ENCODE results near the gene NCOA5.

Gene NCOA5

DNA sequence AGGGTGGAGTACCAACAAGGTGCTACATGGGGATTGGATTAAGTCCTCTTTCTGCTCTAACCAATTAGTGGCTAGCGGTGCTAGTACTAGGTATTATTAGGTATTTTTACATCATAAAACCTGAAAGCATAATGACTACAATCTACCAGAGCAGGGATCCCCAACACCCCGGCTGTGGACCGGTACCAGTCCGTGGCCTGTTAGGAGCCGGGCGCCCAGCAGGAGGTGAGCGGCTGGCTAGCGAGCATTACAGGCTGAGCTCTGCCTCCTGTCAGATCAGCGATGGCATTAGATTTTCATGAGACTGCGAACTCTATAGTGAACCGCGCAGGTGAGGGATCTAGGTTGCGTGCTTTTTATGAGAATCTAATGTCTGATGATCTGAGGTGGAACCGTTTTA is 19.2 kb upstream of the NCOA5 start:
- TF ChIP-seq, protein P1, sequence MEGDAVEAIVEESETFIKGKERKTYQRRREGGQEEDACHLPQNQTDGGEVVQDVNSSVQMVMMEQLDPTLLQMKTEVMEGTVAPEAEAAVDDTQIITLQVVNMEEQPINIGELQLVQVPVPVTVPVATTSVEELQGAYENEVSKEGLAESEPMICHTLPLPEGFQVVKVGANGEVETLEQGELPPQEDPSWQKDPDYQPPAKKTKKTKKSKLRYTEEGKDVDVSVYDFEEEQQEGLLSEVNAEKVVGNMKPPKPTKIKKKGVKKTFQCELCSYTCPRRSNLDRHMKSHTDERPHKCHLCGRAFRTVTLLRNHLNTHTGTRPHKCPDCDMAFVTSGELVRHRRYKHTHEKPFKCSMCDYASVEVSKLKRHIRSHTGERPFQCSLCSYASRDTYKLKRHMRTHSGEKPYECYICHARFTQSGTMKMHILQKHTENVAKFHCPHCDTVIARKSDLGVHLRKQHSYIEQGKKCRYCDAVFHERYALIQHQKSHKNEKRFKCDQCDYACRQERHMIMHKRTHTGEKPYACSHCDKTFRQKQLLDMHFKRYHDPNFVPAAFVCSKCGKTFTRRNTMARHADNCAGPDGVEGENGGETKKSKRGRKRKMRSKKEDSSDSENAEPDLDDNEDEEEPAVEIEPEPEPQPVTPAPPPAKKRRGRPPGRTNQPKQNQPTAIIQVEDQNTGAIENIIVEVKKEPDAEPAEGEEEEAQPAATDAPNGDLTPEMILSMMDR (IDR thresholded peaks at IDR 0.05) = no peak

DNA sequence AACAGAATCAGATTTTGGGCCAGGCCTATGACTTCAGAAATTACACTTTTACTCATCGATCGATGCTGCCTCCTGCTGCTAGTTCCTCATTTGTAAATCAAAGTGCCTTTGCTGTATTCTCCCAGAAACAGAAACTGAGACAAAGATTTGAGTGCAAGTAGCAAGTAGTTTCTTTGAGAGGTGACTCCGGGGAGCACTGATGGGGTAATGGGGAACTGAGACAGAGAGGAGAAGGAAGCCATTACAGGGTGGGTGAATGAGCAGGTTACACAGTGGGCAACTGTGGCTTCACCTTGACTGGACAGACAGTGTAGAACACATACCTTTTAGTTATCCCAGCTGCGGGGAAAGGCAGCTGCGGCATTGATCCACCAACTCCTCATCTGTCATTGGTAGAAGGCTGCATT is 18.7 kb upstream of the NCOA5 start:
- TF ChIP-seq, protein P1 (IDR thresholded peaks at IDR 0.05) = no peak

DNA sequence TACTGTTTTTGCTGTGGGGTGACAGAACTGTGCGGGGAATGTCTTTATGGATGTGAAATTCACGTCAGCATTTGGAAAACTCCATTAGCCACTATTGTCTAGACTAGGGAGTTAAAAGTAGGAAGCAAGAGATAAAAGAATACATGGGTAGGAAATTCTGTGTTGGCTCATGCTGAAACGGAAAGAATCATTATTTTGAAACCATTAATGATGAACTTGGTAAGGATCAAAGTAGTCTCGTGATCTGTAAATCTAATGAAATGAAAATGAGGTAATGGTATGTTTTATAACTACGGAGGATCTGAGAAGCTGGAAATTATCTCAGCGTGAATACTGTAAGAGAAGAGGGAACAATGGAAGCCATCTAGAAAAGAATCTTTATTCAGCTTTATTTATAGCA is 17.3 kb upstream of the NCOA5 start:
- TF ChIP-seq, protein P1 (IDR thresholded peaks at IDR 0.05) = no peak

- TF ChIP-seq, protein P1 (IDR thresholded peaks at IDR 0.05) = no peak
Measured at GRCh38 chr20:46104262-46104661, 14.5 kb upstream of the NCOA5 start.

GRCh38 chr20:46102940-46103339 is 13.2 kb upstream of the NCOA5 start:
- TF ChIP-seq, protein P1 (IDR thresholded peaks at IDR 0.05) = no peak

- TF ChIP-seq, protein P1 (IDR thresholded peaks at IDR 0.05) = no peak
Measured at GRCh38 chr20:46101957-46102356, 12.2 kb upstream of the NCOA5 start.

GRCh38 chr20:46100988-46101387 is 11.2 kb upstream of the NCOA5 start:
- TF ChIP-seq, protein P1 (IDR thresholded peaks at IDR 0.05) = no peak
